Endothelial cell of umbilical vein (primary cell): ENCODE data around the gene MESP2. TPM values are rescaled to one million over a fixed set of nuclear protein-coding genes. Genes with fewer than 3 reads are reported as not detected.

Experiments used
- BruUV-seq: library from RNA; stranded (reverse); fragments of 400-500 nt; replicated peaks from 2 replicates; lab custom pipeline; 2021; lab: Mats Ljungman, UMichigan
- CTCF ChIA-PET: fragments of 300-600, 350-600 bp; sonication (Branson Sonifier 250); formaldehyde crosslinking; loops from one replicate; lab custom pipeline; 2021; ENCODE audit warnings: antibody characterized with exemption, inconsistent platforms; lab: Charles Lee
- POLR2A ChIA-PET: fragments of 300-600, 350-600 bp; sonication (Branson Sonifier 250); formaldehyde crosslinking; loops from one replicate; lab custom pipeline; 2021; ENCODE audit warnings: antibody characterized with exemption, inconsistent platforms; lab: Charles Lee
- DNase-seq: peaks from one replicate; pipeline ENCODE4 v3.0.0-alpha.2; 2011; ENCODE audit warnings: low read depth, low spot score
- FAIRE-seq: peaks from 2 replicates; lab custom pipeline; 2011; peaks lifted over from hg19 to GRCh38; lab: Jason Lieb, UNC
- H2AFZ ChIP-seq: 2 replicates; pipeline ENCODE4 v1.6.0; 2012; ENCODE audit warnings: low read depth, low read length, control low read depth, inconsistent platforms
- H3K27ac ChIP-seq: 2 replicates; pipeline ENCODE4 v1.5.1; 2011; ENCODE audit warnings: low read depth, mild to moderate bottlenecking, control low read depth, low read length, moderate library complexity; ENCODE audit not compliant: insufficient read depth
- H3K27me3 ChIP-seq, 2 experiments: 2 replicates each; pipeline versions ENCODE4 v1.6.0 to v1.6.1; 2011; ENCODE audit warnings: low read length in 2 of 2, mixed read lengths in 1 of 2; ENCODE audit not compliant: control insufficient read depth in 2 of 2, insufficient read depth in 2 of 2
- H3K36me3 ChIP-seq, 2 experiments: 2 replicates in 1 of 2; 3 replicates in 1 of 2; pipeline ENCODE4 v1.5.1; 2011; ENCODE audit warnings: low read length in 2 of 2, mild to moderate bottlenecking in 1 of 2, moderate library complexity in 1 of 2; ENCODE audit not compliant: control insufficient read depth in 2 of 2, insufficient read depth in 2 of 2; ENCODE audit errors: extremely low read depth in 1 of 2
- H3K4me1 ChIP-seq: 3 replicates; pipeline ENCODE4 v1.5.1; 2011; ENCODE audit warnings: mild to moderate bottlenecking, low read length; ENCODE audit not compliant: control insufficient read depth, insufficient read depth; ENCODE audit errors: extremely low read depth
- H3K4me2 ChIP-seq: 2 replicates; pipeline ENCODE4 v1.6.1; 2011; ENCODE audit warnings: low read length, control low read depth, mixed read lengths; ENCODE audit not compliant: insufficient read depth
- H3K4me3 ChIP-seq, 3 experiments: fragments of 200-600 bp in 1 of 3; sonication (generic), shearing (Covaris generic) in 1 of 3; replicated peaks in 1 of 3; 2 replicates each; pipeline ENCODE4 v1.5.1; 2011 to 2016; ENCODE audit warnings: control low read depth in 3 of 3, low read length in 3 of 3, mild to moderate bottlenecking in 2 of 3, inconsistent platforms in 1 of 3, low read depth in 1 of 3, moderate library complexity in 1 of 3; ENCODE audit not compliant: insufficient read depth in 1 of 3
- H3K79me2 ChIP-seq: 2 replicates; pipeline ENCODE4 v1.6.0; 2012; ENCODE audit warnings: low read length, inconsistent platforms; ENCODE audit not compliant: control insufficient read depth, insufficient read depth
- H3K9ac ChIP-seq: replicated peaks from 2 replicates; pipeline ENCODE3; 2011; ENCODE audit warnings: low read length, control low read depth; ENCODE audit not compliant: insufficient read depth; ENCODE audit errors: extremely low read depth
- H3K9me1 ChIP-seq: replicated peaks from 3 replicates; pipeline ENCODE4 v1.6.0; 2011; ENCODE audit warnings: mild to moderate bottlenecking, low read length; ENCODE audit not compliant: control insufficient read depth, insufficient read depth; ENCODE audit errors: extremely low read depth
- H3K9me3 ChIP-seq: replicated peaks from 2 replicates; pipeline ENCODE4 v1.5.1; 2012; ENCODE audit warnings: low read length, inconsistent platforms; ENCODE audit not compliant: control insufficient read depth, insufficient read depth
- H4K20me1 ChIP-seq: replicated peaks from 2 replicates; pipeline ENCODE3; 2011; ENCODE audit warnings: mild to moderate bottlenecking, low read length; ENCODE audit not compliant: control insufficient read depth, insufficient read depth; ENCODE audit errors: extremely low read depth
- EZH2 ChIP-seq: IDR thresholded peaks from 2 replicates; pipeline ENCODE4 v1.6.1; 2012; ENCODE audit warnings: borderline replicate concordance, low read depth, mild to moderate bottlenecking, moderate library complexity, low read length, inconsistent platforms; ENCODE audit not compliant: severe bottlenecking
- GATA2 ChIP-seq: IDR thresholded peaks from 2 replicates; pipeline ENCODE4 v1.7.0; 2011; ENCODE audit warnings: low read depth, mild to moderate bottlenecking, moderate library complexity, mixed read lengths, low read length; ENCODE audit not compliant: insufficient read length, insufficient read depth
- JUN ChIP-seq: IDR thresholded peaks from 2 replicates; pipeline ENCODE4 v1.6.1; 2011; ENCODE audit warnings: borderline replicate concordance, low read depth; ENCODE audit not compliant: insufficient read length, insufficient read depth
- MYC ChIP-seq: IDR thresholded peaks from one replicate; pipeline ENCODE4 v1.6.1; 2011; ENCODE audit warnings: mild to moderate bottlenecking, low read depth, low read length
- POLR2AphosphoS5 ChIP-seq: IDR thresholded peaks from 2 replicates; pipeline ENCODE4 v1.6.1; 2012; ENCODE audit warnings: low read depth, mild to moderate bottlenecking, control low read depth, low read length, moderate library complexity; ENCODE audit not compliant: insufficient read depth
- dilution Hi-C: fragments of 300-500 bp; cut with MboI; formaldehyde crosslinking; loops from one replicate; pipeline ENCODE4 v1.15.0; 2019; ENCODE audit warnings: low sequenced_read_pairs; ENCODE audit not compliant: extremely low pct_ligation_motif_present
- intact Hi-C: fragments of 100-400 bp; cut with micrococcal nuclease; formaldehyde crosslinking; loops from one replicate; pipeline ENCODE4 v1.10.0; 2022
- polyA plus RNA-seq, 4 experiments: library from polyadenylated mRNA; depleted of rRNA in 3 of 4; stranded (reverse) in 3 of 4; unstranded in 1 of 4; fragments of >200 nt; gene quantifications; 2 replicates each; pipeline versions ENCODE4 v1.2.1 to v1.2.3, GENCODE V29; 2011 to 2012; ENCODE audit warnings: missing spikeins in 1 of 4
- total RNA-seq: library from RNA; stranded (reverse); gene quantifications from 2 replicates; pipeline ENCODE4 v1.2.3, GENCODE V29; 2021

Gene MESP2
- total and polyA plus RNA-seq, 2 donors (not counting 3 experiments of a cell fraction or from before 2014, with no cell fraction given) = 0.42 to 0.43 TPM

DNA sequence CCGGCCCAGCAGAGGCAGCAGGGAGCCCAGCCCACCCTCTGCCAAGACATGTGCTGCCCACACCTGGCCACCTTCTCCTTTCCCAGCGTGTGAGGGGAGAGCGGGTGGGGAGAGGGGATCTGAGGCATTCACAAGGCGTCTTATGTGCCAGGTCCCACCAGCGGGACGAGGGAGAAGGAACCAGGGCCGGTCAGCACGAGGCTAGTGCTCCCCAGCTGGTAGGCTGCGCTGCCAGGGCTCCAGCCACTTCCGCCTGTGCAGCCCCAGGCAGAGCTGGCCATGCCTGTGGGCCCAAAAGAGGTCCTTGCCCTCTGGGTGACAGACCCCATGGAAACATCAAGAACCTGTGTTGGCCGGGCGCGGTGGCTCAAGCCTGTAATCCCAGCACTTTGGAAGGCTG lies 31.0 kb upstream of the MESP2 start:
- H4K20me1 ChIP-seq = no peaks in the 10 kb centered on the region
- ChIA-PET CTCF (interaction anchor here (0.7 kb wide), 1 partner anchor 15 kb away, joined by 3 read pairs; no protein-coding TSS in a partner anchor), POLR2A (no interaction called here)
- TF ChIP-seq EZH2 = no peak
- TF ChIP-seq GATA2 = no peak
- TF ChIP-seq POLR2AphosphoS5 = no peak
- no peak for TF ChIP-seq MYC
- H3K27ac ChIP-seq = no peak overlapping the region
- H3K9ac ChIP-seq = no peak overlapping the region
- H3K4me1 ChIP-seq = peaks cover 3% of the 10 kb centered on the region
- no peak overlapping the region for H3K4me3 ChIP-seq
- no peaks in the 10 kb centered on the region for H3K36me3 ChIP-seq
- dilution Hi-C loops = no loop called here
- intact Hi-C loops = no loop called here
- H3K27me3 ChIP-seq = peaks cover 3 to 12% of the 10 kb centered on the region in 2 experiments
- BruUV-seq = no TSS peak
- DNase-seq (no peak), FAIRE-seq (no peak)
- H3K79me2 ChIP-seq = no peaks in the 10 kb centered on the region
- no peak overlapping the region for H2AFZ ChIP-seq
- H3K4me2 ChIP-seq = no peak overlapping the region
- no peaks in the 10 kb centered on the region for H3K9me3 ChIP-seq
- no peaks in the 10 kb centered on the region for H3K9me1 ChIP-seq

DNA sequence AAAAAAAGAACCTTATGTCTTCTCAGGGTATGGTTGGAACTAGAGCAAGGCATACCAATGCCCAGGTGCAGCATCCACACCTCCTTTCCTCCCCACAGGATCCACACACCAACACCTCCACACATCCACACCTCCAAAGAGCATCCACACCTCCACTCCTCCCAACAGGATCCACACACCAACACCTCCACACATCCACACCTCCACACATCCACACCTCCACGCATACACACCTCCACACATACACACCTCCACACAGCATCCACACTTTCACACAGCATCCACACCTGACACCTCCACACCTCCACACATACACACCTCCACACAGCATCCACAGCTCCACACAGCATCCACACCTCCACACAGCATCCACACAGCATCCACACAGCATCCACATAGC lies 30.4 kb upstream of the MESP2 start:
- FAIRE-seq (no peak), DNase-seq (no peak)
- Histone ChIP-seq H3K27ac (no peak overlapping the region), H3K27me3 (peaks cover 3 to 12% of the 10 kb centered on the region in 2 experiments), H4K20me1 (no peaks in the 10 kb centered on the region), H3K4me2 (no peak overlapping the region), H2AFZ (no peak overlapping the region), H3K9me1 (no peaks in the 10 kb centered on the region), H3K79me2 (no peaks in the 10 kb centered on the region), H3K9me3 (no peaks in the 10 kb centered on the region), H3K4me1 (peaks cover 4% of the 10 kb centered on the region), H3K9ac (no peak overlapping the region), H3K36me3 (no peaks in the 10 kb centered on the region), H3K4me3 (no peak overlapping the region)
- BruUV-seq = no TSS peak
- no peak for TF ChIP-seq JUN
- dilution Hi-C loops (no loop called here), intact Hi-C loops (no loop called here)
- CTCF ChIA-PET = no interaction called here
- POLR2A ChIA-PET = no interaction called here
